ENCODE results near the gene HEXIM1. TPM values are rescaled to one million over a fixed set of nuclear protein-coding genes. Genes with fewer than 3 reads are reported as not detected.

HEXIM1 gene
- total RNA-seq, 1 donor from 2014 or later: 10.2 TPM

- Mint-ChIP-seq H3K9me3 (no peaks in the 10 kb centered on the region), H3K27me3 (ENCODE audit: insufficient read depth, low read depth) (peaks cover 2% of the 10 kb centered on the region), H3K27ac (no peak overlapping the region), H3K36me3 (peaks cover 34% of the 10 kb centered on the region), H3K4me3 (no peak overlapping the region), H3K4me1 (no peaks in the 10 kb centered on the region)
- Histone ChIP-seq H3F3A (ENCODE audit: low read depth) (no peaks in the 10 kb centered on the region), H4K20me1 (ENCODE audit: low read depth) (no peaks in the 10 kb centered on the region), H3K27me3 (no peaks in the 10 kb centered on the region), H3K4me1 (no peaks in the 10 kb centered on the region), H3K27ac (no peak overlapping the region), H3K79me2 (ENCODE audit: low read depth) (no peaks in the 10 kb centered on the region), H2AFZ (replicated peaks) (no peak overlapping the region), H3K9me3 (ENCODE audit: low read depth) (no peaks in the 10 kb centered on the region), H3K4me3 (no peak overlapping the region), H3K36me3 (no peaks in the 10 kb centered on the region), H3K4me2 (no peak overlapping the region), H3K9ac (no peak overlapping the region)
- TF ChIP-seq EZH2phosphoT487 (IDR thresholded peaks at IDR 0.05) (no peak), CTCF (IDR thresholded peaks at IDR 0.05) (no peak), EZH2 (IDR thresholded peaks at IDR 0.05) (no peak)
- no peak for DNase-seq (ENCODE audit: low spot score)
Measured at GRCh38 chr17:45104029-45104428, 44.2 kb upstream of the HEXIM1 start.

- H3K9ac ChIP-seq: no peak overlapping the region
- H3K27ac Mint-ChIP-seq: no peak overlapping the region
- H3K9me3 ChIP-seq (ENCODE audit: low read depth): no peaks in the 10 kb centered on the region
- H3K4me3 ChIP-seq: no peak overlapping the region
- no peaks in the 10 kb centered on the region for H4K20me1 ChIP-seq (ENCODE audit: low read depth)
- DNase-seq (ENCODE audit: low spot score): peak; percentile 0
- H3K27me3 ChIP-seq: no peaks in the 10 kb centered on the region
- no peak overlapping the region for H3K4me3 Mint-ChIP-seq
- H2AFZ ChIP-seq (replicated peaks): no peak overlapping the region
- H3F3A ChIP-seq (ENCODE audit: low read depth): no peaks in the 10 kb centered on the region
- H3K79me2 ChIP-seq (ENCODE audit: low read depth): no peaks in the 10 kb centered on the region
- TF ChIP-seq EZH2phosphoT487 (IDR thresholded peaks at IDR 0.05) (no peak), EZH2 (IDR thresholded peaks at IDR 0.05) (no peak), CTCF (IDR thresholded peaks at IDR 0.05) (no peak)
- H3K9me3 Mint-ChIP-seq: no peaks in the 10 kb centered on the region
- no peaks in the 10 kb centered on the region for H3K36me3 ChIP-seq
- no peaks in the 10 kb centered on the region for H3K4me1 ChIP-seq
- H3K27ac ChIP-seq: no peak overlapping the region
- H3K4me1 Mint-ChIP-seq: no peaks in the 10 kb centered on the region
- H3K27me3 Mint-ChIP-seq (ENCODE audit: insufficient read depth, low read depth): peaks cover 2% of the 10 kb centered on the region
- no peak overlapping the region for H3K4me2 ChIP-seq
- peaks cover 34% of the 10 kb centered on the region for H3K36me3 Mint-ChIP-seq
Measured at GRCh38 chr17:45104497-45104896, 43.8 kb upstream of the HEXIM1 start.

GRCh38 chr17:45104907-45105624, 43.2 kb upstream of the HEXIM1 start:
- H3K4me2 ChIP-seq: no peak overlapping the region
- no peaks in the 10 kb centered on the region for H3K4me1 Mint-ChIP-seq
- no peak for TF ChIP-seq CTCF (IDR thresholded peaks at IDR 0.05)
- no peak for TF ChIP-seq EZH2 (IDR thresholded peaks at IDR 0.05)
- H3K36me3 Mint-ChIP-seq: peaks cover 34% of the 10 kb centered on the region
- H3K27me3 ChIP-seq: no peaks in the 10 kb centered on the region
- no peak overlapping the region for H3K27ac Mint-ChIP-seq
- H2AFZ ChIP-seq (replicated peaks): no peak overlapping the region
- H3F3A ChIP-seq (ENCODE audit: low read depth): no peaks in the 10 kb centered on the region
- peaks cover 2% of the 10 kb centered on the region for H3K27me3 Mint-ChIP-seq (ENCODE audit: insufficient read depth, low read depth)
- H3K9me3 ChIP-seq (ENCODE audit: low read depth): no peaks in the 10 kb centered on the region
- no peak for DNase-seq (ENCODE audit: low spot score)
- no peak overlapping the region for H3K4me3 Mint-ChIP-seq
- H3K9ac ChIP-seq: no peak overlapping the region
- H3K27ac ChIP-seq: no peak overlapping the region
- H3K36me3 ChIP-seq: no peaks in the 10 kb centered on the region
- no peaks in the 10 kb centered on the region for H3K79me2 ChIP-seq (ENCODE audit: low read depth)
- H4K20me1 ChIP-seq (ENCODE audit: low read depth): no peaks in the 10 kb centered on the region
- no peaks in the 10 kb centered on the region for H3K9me3 Mint-ChIP-seq
- no peak overlapping the region for H3K4me3 ChIP-seq
- H3K4me1 ChIP-seq: no peaks in the 10 kb centered on the region
